Right cardiac atrium (tissue), 5 donors: ENCODE measurements around the gene PPP6R2. TPM values are rescaled to one million over a fixed set of nuclear protein-coding genes. Genes with fewer than 3 reads are reported as not detected.
A peak's percentile ranks its signal among the peaks of the same experiment; 100 is the strongest.

Source experiments
- ATAC-seq, 2 donors: fragments of 200-7000 bp; cut with Tn5 transposase; one replicate each; pipeline versions ENCODE4 v1.8.0 to v1.9.1; 2020; ENCODE audit warnings: moderate library complexity in 2 of 2, mild to moderate bottlenecking in 1 of 2
- DNase-seq, 3 donors: peaks; one replicate each; pipeline ENCODE4 v3.0.0-alpha.2; 2020
- H3K27ac ChIP-seq: one replicate; pipeline ENCODE4 v1.5.1; 2013; ENCODE audit warnings: mild to moderate bottlenecking, low read length, control low read depth, moderate library complexity
- H3K27me3 ChIP-seq: one replicate; pipeline ENCODE4 v1.6.1; 2013; ENCODE audit not compliant: control insufficient read depth, insufficient read depth
- H3K4me1 ChIP-seq: one replicate; pipeline ENCODE4 v1.6.1; 2013; ENCODE audit warnings: low read length; ENCODE audit not compliant: control insufficient read depth, insufficient read depth
- H3K4me3 ChIP-seq: one replicate; pipeline ENCODE4 v1.5.1; 2013; ENCODE audit warnings: low read length, control low read depth
- H3K9me3 ChIP-seq: one replicate; pipeline ENCODE4 v1.6.1; 2013; ENCODE audit warnings: low read length; ENCODE audit not compliant: control insufficient read depth
- WGBS: extraction: QIAGEN DNeasy Blood & Tissue Kit; methylation state at CpG from one replicate; pipeline ENCODE4 v1.1.7; 2013; 5-methylcytosine and 5-hydroxymethylcytosine counted together
- intact Hi-C, 4 donors: fragments of 100-400 bp; cut with DNase I; formaldehyde crosslinking; loops; one replicate each; pipeline versions ENCODE4 v1.11.0 to v1.14.0; 2022 to 2023
- polyA plus RNA-seq: library from polyadenylated mRNA; stranded (reverse); fragments of 200-250 nt; gene quantifications from one replicate; pipeline ENCODE4 v1.2.3, GENCODE V29; 2013
- total RNA-seq, 4 donors: library from RNA; stranded (reverse); fragmentation: NEBNext Ultra II Directional; extraction: Animal tissue kit (Norgen Biotek cat#: 25700); gene quantifications; one replicate each; pipeline ENCODE4 v1.2.1, GENCODE V29; 2021
- donor health status: healthy with polysubstance abuse.
- donor health status: DM: no; HTN: yes; CAD: no.
- donor health status: DM: no; HTN: no; CAD: no.
- donor health status: DM: no; HTN: yes; CAD: no; lungs with severe emphysema.
- donor health status: DM: yes; HTN: yes; CAD: no.

The PPP6R2 gene
- total and polyA plus RNA-seq, 5 donors = 36.2 to 50.2 (median 44.2) TPM

- intact Hi-C loops = loop anchor here in 1 of 4 donors (5.0 kb wide), 1 partner anchor 36 kb away; no protein-coding TSS in a partner anchor
- no peak overlapping the region for H3K27ac ChIP-seq
- no peak overlapping the region for H3K4me3 ChIP-seq
- H3K27me3 ChIP-seq = no peaks in the 10 kb centered on the region
- WGBS = 79% methylated on average over 7 of the region's 7 CpGs
- H3K4me1 ChIP-seq = peaks cover 3% of the 10 kb centered on the region
- no peak for ATAC-seq
- no peaks in the 10 kb centered on the region for H3K9me3 ChIP-seq
- peak in 1 of 3 donors; percentile 49 for DNase-seq
Measured at GRCh38 chr22:50313021-50313420, 30.1 kb upstream of the PPP6R2 start.

- WGBS = 88% methylated on average over 17 of the region's 17 CpGs
- Histone ChIP-seq H3K9me3 (no peaks in the 10 kb centered on the region), H3K4me1 (peaks cover 3% of the 10 kb centered on the region), H3K4me3 (no peak overlapping the region), H3K27ac (no peak overlapping the region), H3K27me3 (no peaks in the 10 kb centered on the region)
- intact Hi-C loops = loop anchor here in 1 of 4 donors (5.0 kb wide), 1 partner anchor 36 kb away; no protein-coding TSS in a partner anchor
- DNase-seq (no peak), ATAC-seq (no peak)
Measured at GRCh38 chr22:50313600-50313999, 29.5 kb upstream of the PPP6R2 start.

- DNase-seq = no peak
- Histone ChIP-seq H3K4me3 (no peak overlapping the region), H3K9me3 (no peaks in the 10 kb centered on the region), H3K27me3 (no peaks in the 10 kb centered on the region), H3K4me1 (peaks cover 1% of the 10 kb centered on the region), H3K27ac (no peak overlapping the region)
- WGBS = 71% methylated on average over 14 of the region's 14 CpGs
- intact Hi-C loops = loop anchor here in 1 of 4 donors (5.0 kb wide), 1 partner anchor 37 kb away; no protein-coding TSS in a partner anchor
- no peak for ATAC-seq
Measured at GRCh38 chr22:50314081-50314454, 29.1 kb upstream of the PPP6R2 start.

GRCh38 chr22:50314455-50315288 is 28.5 kb upstream of the PPP6R2 start:
- Histone ChIP-seq H3K4me3 (no peak overlapping the region), H3K9me3 (no peaks in the 10 kb centered on the region), H3K4me1 (no peaks in the 10 kb centered on the region), H3K27me3 (no peaks in the 10 kb centered on the region), H3K27ac (no peak overlapping the region)
- WGBS = 59% methylated on average over 33 of the region's 33 CpGs
- intact Hi-C loops = loop anchor here in 1 of 4 donors (5.0 kb wide), 1 partner anchor 37 kb away; no protein-coding TSS in a partner anchor
- ATAC-seq (peak; percentile 5 to 41), DNase-seq (peak in 2 of 3 donors; percentile 79 to 84)

GRCh38 chr22:50315289-50316113 is 27.6 kb upstream of the PPP6R2 start:
- Histone ChIP-seq H3K4me1 (no peaks in the 10 kb centered on the region), H3K27me3 (no peaks in the 10 kb centered on the region), H3K9me3 (no peaks in the 10 kb centered on the region), H3K4me3 (no peak overlapping the region), H3K27ac (no peak overlapping the region)
- DNase-seq (no peak), ATAC-seq (no peak)
- intact Hi-C loops = no loop called here
- WGBS = 89% methylated on average over 18 of the region's 18 CpGs

GRCh38 chr22:50316114-50317065 is 26.7 kb upstream of the PPP6R2 start:
- Histone ChIP-seq H3K27ac (no peak overlapping the region), H3K27me3 (no peaks in the 10 kb centered on the region), H3K4me1 (no peaks in the 10 kb centered on the region), H3K9me3 (no peaks in the 10 kb centered on the region), H3K4me3 (no peak overlapping the region)
- DNase-seq = no peak
- whole genome bisulfite sequencing = 87% methylated on average over 40 of the region's 45 CpGs
- intact Hi-C loops = no loop called here
- no peak for ATAC-seq

GRCh38 chr22:50317178-50317577 is 25.9 kb upstream of the PPP6R2 start:
- no peak for ATAC-seq
- no peak for DNase-seq
- no peaks in the 10 kb centered on the region for H3K9me3 ChIP-seq
- H3K4me3 ChIP-seq = no peak overlapping the region
- H3K4me1 ChIP-seq = no peaks in the 10 kb centered on the region
- H3K27ac ChIP-seq = no peak overlapping the region
- 91% methylated on average over 9 of the region's 9 CpGs for WGBS
- intact Hi-C loops = no loop called here
- H3K27me3 ChIP-seq = no peaks in the 10 kb centered on the region

- Histone ChIP-seq H3K27me3 (no peaks in the 10 kb centered on the region), H3K4me3 (no peak overlapping the region), H3K4me1 (no peaks in the 10 kb centered on the region), H3K27ac (no peak overlapping the region), H3K9me3 (no peaks in the 10 kb centered on the region)
- ATAC-seq = no peak
- intact Hi-C loops = no loop called here
- DNase-seq = no peak
- 93% methylated on average over 7 of the region's 7 CpGs for WGBS
Measured at GRCh38 chr22:50317674-50318073, 25.5 kb upstream of the PPP6R2 start.

- intact Hi-C loops = no loop called here
- WGBS = 87% methylated on average over 7 of the region's 7 CpGs
- H3K4me1 ChIP-seq = no peaks in the 10 kb centered on the region
- no peak overlapping the region for H3K27ac ChIP-seq
- ATAC-seq (no peak), DNase-seq (no peak)
- no peaks in the 10 kb centered on the region for H3K9me3 ChIP-seq
- no peaks in the 10 kb centered on the region for H3K27me3 ChIP-seq
- H3K4me3 ChIP-seq = no peak overlapping the region
Measured at GRCh38 chr22:50318356-50318697, 24.8 kb upstream of the PPP6R2 start.

- ATAC-seq (no peak), DNase-seq (no peak)
- WGBS = 75% methylated on average over 21 of the region's 21 CpGs
- H3K27ac ChIP-seq = no peak overlapping the region
- intact Hi-C loops = no loop called here
- H3K27me3 ChIP-seq = no peaks in the 10 kb centered on the region
- H3K4me3 ChIP-seq = no peak overlapping the region
- no peaks in the 10 kb centered on the region for H3K4me1 ChIP-seq
- no peaks in the 10 kb centered on the region for H3K9me3 ChIP-seq
Measured at GRCh38 chr22:50318698-50319411, 24.3 kb upstream of the PPP6R2 start.
